DLD1 (cell line): ENCODE measurements around the gene LHFPL6.
"Not testable (repeated sequence)": the region's sequence is repeated elsewhere in the genome, so short reads cannot be mapped to it uniquely, and the experiment has no call there.

Source experiments
- in situ Hi-C: cut with HindIII; loops from 2 replicates; pipeline ENCODE4 v1.10.0; 2017; ENCODE audit warnings: low sequenced_read_pairs

The LHFPL6 gene

DNA sequence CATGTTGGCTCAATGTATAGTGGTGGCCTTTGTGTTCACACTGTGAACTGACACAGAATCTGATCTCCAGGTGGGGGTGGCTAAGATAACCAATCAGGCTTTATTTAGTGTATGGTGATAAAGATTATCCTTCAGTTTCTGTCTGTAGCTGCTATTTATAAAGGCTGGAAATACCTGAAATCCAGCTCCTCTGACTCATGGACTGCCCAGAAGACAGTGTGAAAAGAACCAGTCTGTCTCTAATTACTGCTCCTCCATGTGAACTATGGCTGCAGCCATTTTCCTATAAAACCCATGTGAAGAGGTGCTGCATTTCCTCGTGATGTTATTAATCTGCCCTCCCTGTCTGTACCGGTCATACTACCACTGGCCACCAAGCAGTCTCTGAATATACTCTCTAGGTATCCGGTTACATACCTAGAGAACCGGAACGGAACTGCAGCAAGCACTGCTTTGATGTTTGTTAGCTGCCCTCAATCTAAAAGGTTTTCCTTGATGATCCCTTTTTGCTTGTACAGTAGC is 238.0 kb downstream of the LHFPL6 start:
- in situ Hi-C loops = no loop called here

- in situ Hi-C loops = no loop called here
These were observed 239.6 kb downstream of the LHFPL6 start for GRCh38 chr13:39363382-39363772.

GRCh38 chr13:39362652-39363381 is 240.2 kb downstream of the LHFPL6 start:
- in situ Hi-C loops = no loop called here

GRCh38 chr13:39353988-39354387 is 249.0 kb downstream of the LHFPL6 start:
- in situ Hi-C loops = no loop called here

GRCh38 chr13:39350461-39350881 is 252.5 kb downstream of the LHFPL6 start:
- in situ Hi-C loops = no loop called here

- in situ Hi-C loops = no loop called here
These were observed 253.5 kb downstream of the LHFPL6 start for GRCh38 chr13:39349391-39349960.

- in situ Hi-C loops = no loop called here
These were observed 254.8 kb downstream of the LHFPL6 start for GRCh38 chr13:39347926-39348901.

DNA sequence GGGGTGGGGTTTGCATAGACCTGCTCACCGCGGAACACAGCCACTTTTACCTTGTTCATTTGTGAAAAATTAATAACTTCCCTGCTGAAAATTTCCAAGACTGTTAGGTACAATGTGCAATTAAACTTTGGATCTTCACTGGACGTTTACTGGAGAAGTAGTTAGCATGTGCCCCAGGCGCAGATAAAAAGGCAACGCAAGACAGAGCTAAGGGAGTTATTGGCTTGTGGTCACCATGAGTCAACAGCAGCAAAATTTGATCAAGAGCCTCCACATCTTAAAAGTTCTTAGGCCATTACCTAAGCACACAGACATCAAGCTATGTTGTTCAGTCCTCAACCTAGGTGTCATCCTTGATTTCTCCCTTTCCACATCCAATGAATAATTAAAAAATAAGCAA is 257.0 kb downstream of the LHFPL6 start:
- in situ Hi-C loops = no loop called here

DNA sequence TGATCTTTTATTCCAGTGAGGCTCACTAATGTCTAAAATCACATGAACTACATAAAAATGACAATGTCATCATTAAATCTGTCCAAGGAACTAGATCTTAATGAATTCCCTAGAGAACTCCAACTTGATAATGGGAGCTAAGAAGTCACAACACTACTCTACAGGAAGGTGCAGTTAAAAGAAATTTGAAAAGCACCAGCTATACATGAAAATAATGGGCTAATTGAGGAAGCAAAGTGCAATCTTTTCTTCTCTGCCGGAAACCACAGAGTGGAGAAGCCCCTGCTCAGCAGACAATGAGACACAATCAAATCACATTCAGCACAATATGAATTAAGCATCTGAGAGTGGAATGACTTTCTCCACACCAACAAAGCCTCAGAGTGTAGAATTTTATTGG is 261.7 kb downstream of the LHFPL6 start:
- in situ Hi-C loops = no loop called here

- in situ Hi-C loops = not testable (repeated sequence)
These were observed 264.9 kb downstream of the LHFPL6 start for GRCh38 chr13:39338114-39338513.

DNA sequence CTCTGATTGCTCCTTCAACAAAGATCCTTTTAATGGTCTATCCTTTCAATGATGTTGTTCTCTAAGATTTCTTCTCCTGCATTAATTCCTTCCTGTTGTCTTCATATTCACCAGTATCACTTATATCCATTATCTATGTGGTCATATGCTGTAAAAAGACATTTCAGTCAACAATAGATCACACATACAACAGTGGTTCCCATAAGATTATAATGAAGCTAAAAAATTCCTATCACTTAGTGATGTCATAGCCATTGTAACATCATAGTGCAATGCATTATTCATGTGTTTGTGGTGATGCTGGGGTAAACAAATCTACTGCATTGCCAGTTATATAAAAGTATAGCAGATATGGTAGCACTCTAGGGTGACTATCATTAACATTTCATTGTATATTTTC is 266.1 kb downstream of the LHFPL6 start:
- in situ Hi-C loops = no loop called here

- in situ Hi-C loops = no loop called here
These were observed 266.8 kb downstream of the LHFPL6 start for GRCh38 chr13:39336207-39336606.

- in situ Hi-C loops = no loop called here
These were observed 267.3 kb downstream of the LHFPL6 start for GRCh38 chr13:39335721-39336120.

- in situ Hi-C loops = no loop called here
These were observed 272.5 kb downstream of the LHFPL6 start for GRCh38 chr13:39330504-39330903.

GRCh38 chr13:39329182-39329639 is 273.8 kb downstream of the LHFPL6 start:
- in situ Hi-C loops = no loop called here

DNA sequence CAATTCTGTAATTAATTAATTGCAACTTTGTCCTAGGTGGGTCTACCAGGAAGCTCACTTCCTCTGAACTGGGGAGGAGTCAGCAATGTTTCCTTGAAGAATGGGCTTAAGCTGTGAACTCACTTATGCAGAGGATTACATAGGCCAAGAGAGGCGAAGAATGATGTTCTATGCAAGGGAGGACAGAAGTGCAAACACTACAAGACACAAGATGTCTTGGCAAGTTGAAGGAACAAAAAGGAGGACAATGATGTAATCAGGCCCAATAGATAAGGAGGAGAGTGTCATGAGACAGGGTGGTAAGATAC is 275.9 kb downstream of the LHFPL6 start:
- in situ Hi-C loops = no loop called here

DNA sequence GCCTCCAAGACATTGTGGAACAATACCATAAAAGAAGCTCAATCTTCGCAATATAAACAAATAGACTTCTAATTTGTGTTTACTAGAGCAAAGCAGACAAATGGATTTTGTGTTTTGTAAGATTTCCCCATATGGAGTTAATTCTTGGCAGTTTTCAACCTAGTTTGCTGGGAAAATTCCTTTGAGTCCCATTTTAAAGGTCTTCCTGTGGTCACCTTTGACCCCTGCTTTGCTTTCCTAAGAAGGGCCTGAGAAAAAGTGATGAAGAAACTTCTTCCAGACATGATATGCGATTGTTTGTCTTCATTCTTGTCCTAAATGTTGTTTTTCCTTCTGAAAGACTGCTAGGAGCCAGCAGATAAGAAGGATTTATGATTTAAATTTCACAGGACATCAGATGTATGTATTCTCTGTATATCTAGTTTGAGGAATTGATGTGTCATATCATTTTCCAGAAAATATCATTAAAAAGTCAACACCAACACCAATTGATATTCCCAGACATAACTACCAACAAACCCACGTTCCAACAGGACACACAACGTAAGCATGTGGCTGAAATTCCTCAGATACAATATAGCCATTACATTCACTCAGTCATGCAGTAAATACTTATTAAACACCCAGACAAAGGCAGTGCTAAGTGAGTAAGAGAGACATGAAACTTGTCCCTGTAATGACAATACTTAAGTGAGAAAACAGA is 276.4 kb downstream of the LHFPL6 start:
- in situ Hi-C loops = no loop called here

DNA sequence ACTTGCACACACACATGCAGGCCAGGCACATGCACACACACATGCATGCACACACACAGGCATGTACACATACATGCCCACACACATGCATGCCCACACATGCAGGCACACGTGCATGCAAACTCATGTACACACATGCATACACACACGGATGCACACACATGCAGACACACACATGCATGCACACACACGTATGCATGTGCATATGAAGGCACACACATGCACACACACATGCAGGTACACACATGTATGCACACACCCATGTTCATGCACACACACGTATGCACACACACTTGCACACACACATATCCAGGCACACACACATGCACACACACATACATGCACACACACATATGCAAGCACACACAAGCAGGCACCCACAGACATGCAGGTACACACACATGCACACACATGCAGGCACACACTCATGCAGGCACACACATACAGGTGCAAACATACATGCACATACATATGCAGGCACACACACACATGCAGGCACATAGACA is 278.1 kb downstream of the LHFPL6 start:
- in situ Hi-C loops = no loop called here

DNA sequence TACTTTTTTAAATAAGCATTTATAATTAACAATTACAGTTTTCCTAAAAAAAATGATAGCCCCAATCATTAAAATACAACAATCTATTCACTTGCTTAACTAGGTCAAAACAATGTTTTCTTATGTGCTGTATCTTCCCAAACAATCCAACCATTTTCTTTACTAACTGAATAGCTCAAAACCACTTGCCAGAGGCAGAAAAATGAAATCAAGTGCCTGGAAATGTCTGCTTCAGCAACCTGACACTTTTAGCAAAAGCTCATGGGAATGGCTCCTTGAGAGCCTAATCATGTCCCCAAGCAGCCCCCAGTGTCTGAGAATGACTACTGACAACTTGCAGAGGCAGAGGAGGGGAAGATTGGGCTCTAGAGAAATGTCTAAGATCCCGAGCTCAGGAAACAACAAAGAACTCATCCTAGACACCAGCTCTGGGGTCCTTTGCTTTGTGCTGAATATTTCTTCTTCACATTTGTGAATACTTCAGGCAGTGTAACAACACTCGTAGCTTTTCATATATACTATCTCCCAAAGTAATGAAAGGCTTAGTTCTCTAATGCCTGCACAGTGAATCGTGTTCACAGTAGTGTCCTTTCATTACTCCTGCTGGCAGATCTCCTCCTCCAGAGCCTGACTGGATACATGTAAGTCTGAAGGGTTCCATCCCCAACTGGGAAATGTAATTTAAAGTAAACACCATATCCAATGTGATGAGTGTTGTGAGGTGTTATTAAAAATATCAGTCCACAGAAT is 280.0 kb downstream of the LHFPL6 start:
- in situ Hi-C loops = no loop called here

DNA sequence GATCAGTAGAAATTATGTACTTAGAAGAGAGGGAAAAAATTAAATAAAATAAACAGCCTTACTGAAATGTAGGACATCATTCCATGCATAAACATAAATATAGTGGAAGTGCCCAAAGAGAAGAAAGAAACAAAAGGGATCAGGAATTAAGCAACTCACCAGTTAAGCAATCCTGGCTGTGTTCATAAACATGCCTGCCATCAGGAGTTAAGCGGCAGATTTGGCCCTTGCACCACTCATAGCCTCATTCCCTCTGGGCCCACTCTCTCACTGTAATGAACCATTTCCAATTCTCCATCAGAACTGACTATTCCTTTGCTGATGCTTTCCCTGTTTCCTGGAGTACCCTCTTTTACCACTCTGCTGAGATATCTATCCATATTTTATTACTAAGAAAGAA is 281.4 kb downstream of the LHFPL6 start:
- in situ Hi-C loops = no loop called here
